HL-60 (cell line): ENCODE data around the gene ARPC1A.

Experiments used
- DNase-seq, 2 experiments: peaks; one replicate each; pipeline ENCODE4 v3.0.0-alpha.2; 2010 to 2020; ENCODE audit warnings: low read depth in 1 of 2, low spot score in 1 of 2
- H3K27ac ChIP-seq: fragments of 250-450 bp; sonication (Bioruptor Pico); replicated peaks from 2 replicates; pipeline ENCODE4 v1.5.1; 2020; ENCODE audit warnings: mild to moderate bottlenecking, moderate library complexity
- H3K27me3 ChIP-seq: fragments of 250-450 bp; sonication (Bioruptor Pico); 2 replicates; pipeline ENCODE4 v1.5.1; 2021; ENCODE audit warnings: mild to moderate bottlenecking, moderate library complexity; ENCODE audit not compliant: insufficient read depth, poor library complexity, severe bottlenecking
- H3K4me3 ChIP-seq: replicated peaks from 2 replicates; pipeline ENCODE4 v1.5.1; 2011; ENCODE audit warnings: mild to moderate bottlenecking, control low read depth, low read length; ENCODE audit not compliant: insufficient read depth
- CTCF ChIP-seq: IDR thresholded peaks from one replicate; pipeline ENCODE4 v1.5.1; 2011; ENCODE audit warnings: low read length, control low read depth, inconsistent platforms; ENCODE audit not compliant: insufficient read depth
- GABPA ChIP-seq: IDR thresholded peaks from 2 replicates; pipeline ENCODE4 v1.6.1; 2012; ENCODE audit warnings: low read depth
- POLR2AphosphoS5 ChIP-seq: IDR thresholded peaks from 2 replicates; pipeline ENCODE4 v1.6.1; 2012; ENCODE audit warnings: low read depth
- REST ChIP-seq: IDR thresholded peaks from 2 replicates; pipeline ENCODE4 v1.6.1; 2012; ENCODE audit warnings: low read depth; ENCODE audit not compliant: insufficient replicate concordance
- SPI1 ChIP-seq: IDR thresholded peaks from 2 replicates; pipeline ENCODE4 v1.6.1; 2012; ENCODE audit warnings: low read depth, mild to moderate bottlenecking, borderline replicate concordance

ARPC1A gene

GRCh38 chr7:99387912-99388311 is 62.2 kb downstream of the ARPC1A start:
- Histone ChIP-seq H3K4me3 (no peak overlapping the region), H3K27me3 (no peaks in the 10 kb centered on the region)
- no peak for TF ChIP-seq GABPA
- TF ChIP-seq SPI1: no peak
- no peak for TF ChIP-seq CTCF
- no peak for TF ChIP-seq REST
- peak; percentile 24; the same call in 1 of the 2 replicates for TF ChIP-seq POLR2AphosphoS5

GRCh38 chr7:99389772-99390171 is 64.1 kb downstream of the ARPC1A start:
- no peak overlapping the region for H3K4me3 ChIP-seq
- no peaks in the 10 kb centered on the region for H3K27me3 ChIP-seq
- H3K27ac ChIP-seq: no peak overlapping the region
- DNase-seq: no peak
- TF ChIP-seq POLR2AphosphoS5 (0 out of 2 replicates have a peak, but pooled peaks have one; percentile 21), SPI1 (no peak)

More at GRCh38 chr7:99387912-99388311, 62.2 kb downstream of the ARPC1A start:
- no peak for DNase-seq
- no peak overlapping the region for H3K27ac ChIP-seq

- TF ChIP-seq SPI1 (no peak), CTCF (no peak), GABPA (no peak), POLR2AphosphoS5 (no peak), REST (no peak)
- H3K27ac ChIP-seq: no peak overlapping the region
- no peak for DNase-seq
- no peaks in the 10 kb centered on the region for H3K27me3 ChIP-seq
- no peak overlapping the region for H3K4me3 ChIP-seq
Observed at GRCh38 chr7:99390941-99391602, 65.4 kb downstream of the ARPC1A start.

GRCh38 chr7:99392046-99392445 is 66.3 kb downstream of the ARPC1A start:
- no peak for DNase-seq
- Histone ChIP-seq H3K4me3 (no peak overlapping the region), H3K27ac (no peak overlapping the region)

More at GRCh38 chr7:99392046-99392445, 66.3 kb downstream of the ARPC1A start:
- no peaks in the 10 kb centered on the region for H3K27me3 ChIP-seq
- TF ChIP-seq POLR2AphosphoS5 (no peak; the same call in 1 of the 2 replicates), GABPA (no peak), SPI1 (no peak), CTCF (no peak), REST (no peak)
